Measurements from ENCODE around the gene TUBA4A. TPM values are rescaled to one million over a fixed set of nuclear protein-coding genes. Genes with fewer than 3 reads are reported as not detected.
"Not testable (repeated sequence)": the region's sequence is repeated elsewhere in the genome, so short reads cannot be mapped to it uniquely, and the experiment has no call there.

TUBA4A gene
- total and polyA plus RNA-seq, 4 donors, result 15.6 to 82.1 (median 43.0) TPM

- no peak for TF ChIP-seq CTCF (IDR thresholded peaks at IDR 0.05; ENCODE audit: control extremely low read depth, extremely low read depth)
Measured at GRCh38 chr2:219289195-219289536, 35.4 kb upstream of the TUBA4A start.

DNA sequence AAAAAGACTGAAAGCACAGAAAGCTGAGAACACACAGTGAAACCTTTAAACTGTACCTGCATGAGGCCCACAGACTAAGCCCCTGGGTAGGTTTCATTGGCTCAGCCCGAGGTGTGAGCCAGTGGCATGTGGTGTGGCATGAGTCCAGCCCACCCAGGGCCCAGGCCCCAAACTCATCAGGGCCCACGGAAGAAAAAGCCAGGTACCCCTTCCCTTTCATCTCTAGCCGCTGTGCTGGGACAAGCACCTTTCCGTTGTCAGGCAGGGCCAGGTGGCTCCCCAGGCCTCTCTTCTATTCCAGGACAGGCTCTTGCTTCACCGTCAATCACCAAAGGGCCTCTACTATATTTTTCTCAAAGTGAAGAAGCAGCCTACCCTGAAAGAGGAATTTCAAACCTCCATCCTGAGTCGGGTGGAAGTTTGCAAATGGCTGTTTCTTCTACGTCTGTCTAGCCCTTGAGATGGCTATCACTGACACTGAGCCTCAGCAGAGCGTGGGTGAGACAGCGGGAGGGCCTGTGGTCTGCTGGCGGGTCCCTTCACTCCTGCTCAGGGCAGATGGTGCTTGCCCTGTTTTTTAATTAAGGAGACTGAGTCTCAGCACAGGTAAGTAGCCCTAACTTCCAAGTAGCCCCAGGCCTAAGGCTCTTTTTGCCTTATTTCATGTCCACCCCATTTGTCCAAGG is 34.0 kb upstream of the TUBA4A start:
- H3K9me3 ChIP-seq (ENCODE audit: control insufficient read depth in 4 of 4, insufficient read depth in 3 of 4, low read length in 3 of 4), result no peaks in the 10 kb centered on the region
- no peaks in the 10 kb centered on the region for H3K27me3 ChIP-seq (ENCODE audit: control insufficient read depth in 3 of 3, insufficient read depth in 3 of 3, low read length in 2 of 3)
- no peak overlapping the region for H3K27ac ChIP-seq (ENCODE audit: low read depth in 1 of 2, low read length in 1 of 2)
- ATAC-seq (ENCODE audit: insufficient read depth, low FRiP score) (no peak), DNase-seq (no peak)
- no peak for TF ChIP-seq CTCF (IDR thresholded peaks at IDR 0.05; ENCODE audit: control extremely low read depth, extremely low read depth)
- peaks cover 0 to 30% (median 14%) of the 10 kb centered on the region in 4 donors for H3K36me3 ChIP-seq (ENCODE audit: control insufficient read depth in 4 of 4, insufficient read depth in 4 of 4, low read length in 4 of 4)
- no peak overlapping the region for H3K4me3 ChIP-seq
- 77% methylated on average over 10 of the region's 10 CpGs for WGBS, 2 donors
- H3K4me1 ChIP-seq (ENCODE audit: control insufficient read depth in 5 of 5, insufficient read depth in 5 of 5, low read length in 5 of 5), result peaks cover 0 to 9% (median 0%) of the 10 kb centered on the region in 5 donors
- no peak overlapping the region for H3K9ac ChIP-seq (ENCODE audit: insufficient read depth in 1 of 2, low read length in 2 of 2)

More at GRCh38 chr2:219289195-219289536, 35.4 kb upstream of the TUBA4A start:
- no peak for ATAC-seq (ENCODE audit: insufficient read depth, low FRiP score)
- Histone ChIP-seq H3K4me3 (no peak overlapping the region), H3K4me1 (ENCODE audit: control insufficient read depth in 5 of 5, insufficient read depth in 5 of 5, low read length in 5 of 5) (peaks cover 0 to 9% (median 0%) of the 10 kb centered on the region in 5 donors), H3K36me3 (ENCODE audit: control insufficient read depth in 4 of 4, insufficient read depth in 4 of 4, low read length in 4 of 4) (peaks cover 0 to 19% (median 10%) of the 10 kb centered on the region in 4 donors), H3K27ac (ENCODE audit: low read depth in 1 of 2, low read length in 1 of 2) (no peak overlapping the region), H3K9me3 (ENCODE audit: control insufficient read depth in 4 of 4, insufficient read depth in 3 of 4, low read length in 3 of 4) (no peaks in the 10 kb centered on the region), H3K27me3 (ENCODE audit: control insufficient read depth in 3 of 3, insufficient read depth in 3 of 3, low read length in 2 of 3) (no peaks in the 10 kb centered on the region), H3K9ac (ENCODE audit: insufficient read depth in 1 of 2, low read length in 2 of 2) (no peak overlapping the region)
- no peak for DNase-seq
- 74 to 85% methylated on average over 6 of the region's 6 CpGs for WGBS, 2 donors

DNA sequence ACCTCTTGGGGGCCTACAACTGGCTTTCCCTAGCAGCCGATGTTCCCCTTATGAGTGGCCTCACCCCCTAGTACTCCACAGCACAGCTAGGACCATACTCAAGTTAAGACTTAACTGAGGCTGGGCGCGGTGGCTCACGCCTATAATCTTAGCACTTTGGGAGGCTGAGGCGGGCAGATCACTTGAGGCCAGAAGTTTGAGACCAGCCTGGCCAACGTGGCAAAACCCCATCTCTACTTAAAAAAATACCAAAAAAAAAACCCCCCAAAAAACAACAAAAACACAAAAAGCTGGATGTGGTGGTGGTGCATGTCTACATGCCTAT is 33.4 kb upstream of the TUBA4A start:
- not testable (repeated sequence) for H3K9me3 ChIP-seq (ENCODE audit: control insufficient read depth in 4 of 4, insufficient read depth in 3 of 4, low read length in 3 of 4); DNase-seq; H3K27me3 ChIP-seq (ENCODE audit: control insufficient read depth in 3 of 3, insufficient read depth in 3 of 3, low read length in 2 of 3); H3K4me1 ChIP-seq (ENCODE audit: control insufficient read depth in 5 of 5, insufficient read depth in 5 of 5, low read length in 5 of 5); ATAC-seq (ENCODE audit: insufficient read depth, low FRiP score); H3K4me3 ChIP-seq; H3K9ac ChIP-seq (ENCODE audit: insufficient read depth in 1 of 2, low read length in 2 of 2); H3K27ac ChIP-seq (ENCODE audit: low read depth in 1 of 2, low read length in 1 of 2)
- WGBS, 2 donors, result 88 to 89% methylated on average over 6 of the region's 6 CpGs
- peaks cover 4 to 33% (median 14%) of the 10 kb centered on the region in 4 donors for H3K36me3 ChIP-seq (ENCODE audit: control insufficient read depth in 4 of 4, insufficient read depth in 4 of 4, low read length in 4 of 4)

DNA sequence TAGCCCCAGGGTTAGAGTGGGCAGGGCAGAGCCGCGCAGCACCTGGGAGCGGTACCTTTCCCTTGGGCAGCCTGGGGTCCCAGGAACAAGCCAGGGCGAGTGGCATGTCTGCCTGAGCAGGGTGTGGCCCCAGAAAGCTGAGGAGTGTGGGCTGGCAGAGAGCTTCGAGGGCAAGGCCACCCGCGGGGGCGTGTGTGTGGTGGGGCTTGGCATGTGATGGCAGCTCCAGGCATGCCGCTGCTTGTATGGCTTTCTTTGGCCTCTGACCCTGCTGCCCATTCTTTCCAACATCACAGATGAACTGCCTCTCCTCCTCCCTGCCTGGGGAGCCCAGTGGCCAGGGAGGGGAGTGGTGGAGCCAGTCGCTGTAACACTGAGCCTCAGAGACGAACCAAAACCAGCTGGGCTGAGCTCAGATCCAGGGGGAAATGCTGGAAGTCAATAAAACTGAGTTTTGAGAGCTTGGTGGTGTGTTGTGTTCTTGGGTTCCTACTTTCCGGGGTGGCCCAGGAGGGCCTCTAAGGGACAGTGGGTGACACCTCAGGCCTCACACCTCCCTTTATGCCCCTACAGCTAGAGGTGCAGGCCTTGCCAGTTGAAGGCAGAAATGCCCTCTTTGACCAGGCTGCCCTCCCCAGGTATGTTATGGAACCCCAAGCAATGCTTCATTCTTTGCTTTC is 32.9 kb upstream of the TUBA4A start:
- peaks cover 5 to 38% (median 15%) of the 10 kb centered on the region in 4 donors for H3K36me3 ChIP-seq (ENCODE audit: control insufficient read depth in 4 of 4, insufficient read depth in 4 of 4, low read length in 4 of 4)
- no peak overlapping the region for H3K27ac ChIP-seq (ENCODE audit: low read depth in 1 of 2, low read length in 1 of 2)
- H3K9ac ChIP-seq (ENCODE audit: insufficient read depth in 1 of 2, low read length in 2 of 2), result no peak overlapping the region
- no peaks in the 10 kb centered on the region for H3K27me3 ChIP-seq (ENCODE audit: control insufficient read depth in 3 of 3, insufficient read depth in 3 of 3, low read length in 2 of 3)
- no peak for DNase-seq
- no peak for ATAC-seq (ENCODE audit: insufficient read depth, low FRiP score)
- H3K4me1 ChIP-seq (ENCODE audit: control insufficient read depth in 5 of 5, insufficient read depth in 5 of 5, low read length in 5 of 5), result peaks cover 0 to 9% (median 0%) of the 10 kb centered on the region in 5 donors
- no peaks in the 10 kb centered on the region for H3K9me3 ChIP-seq (ENCODE audit: control insufficient read depth in 4 of 4, insufficient read depth in 3 of 4, low read length in 3 of 4)
- 83 to 89% methylated on average over 12 of the region's 12 CpGs for WGBS, 2 donors
- H3K4me3 ChIP-seq, result no peak overlapping the region
- no peak for TF ChIP-seq CTCF (IDR thresholded peaks at IDR 0.05; ENCODE audit: control extremely low read depth, extremely low read depth)

Measured in lung (tissue), 12 donors.